HG03565 (cell line): ENCODE data around the gene TNS3.

Source experiments
- ATAC-seq: cut with Tn5 transposase; IDR thresholded peaks from one replicate; pipeline ENCODE4 v1.9.1; 2021; ENCODE audit warnings: mild to moderate bottlenecking, moderate library complexity; ENCODE audit not compliant: unreplicated experiment

TNS3 gene

DNA sequence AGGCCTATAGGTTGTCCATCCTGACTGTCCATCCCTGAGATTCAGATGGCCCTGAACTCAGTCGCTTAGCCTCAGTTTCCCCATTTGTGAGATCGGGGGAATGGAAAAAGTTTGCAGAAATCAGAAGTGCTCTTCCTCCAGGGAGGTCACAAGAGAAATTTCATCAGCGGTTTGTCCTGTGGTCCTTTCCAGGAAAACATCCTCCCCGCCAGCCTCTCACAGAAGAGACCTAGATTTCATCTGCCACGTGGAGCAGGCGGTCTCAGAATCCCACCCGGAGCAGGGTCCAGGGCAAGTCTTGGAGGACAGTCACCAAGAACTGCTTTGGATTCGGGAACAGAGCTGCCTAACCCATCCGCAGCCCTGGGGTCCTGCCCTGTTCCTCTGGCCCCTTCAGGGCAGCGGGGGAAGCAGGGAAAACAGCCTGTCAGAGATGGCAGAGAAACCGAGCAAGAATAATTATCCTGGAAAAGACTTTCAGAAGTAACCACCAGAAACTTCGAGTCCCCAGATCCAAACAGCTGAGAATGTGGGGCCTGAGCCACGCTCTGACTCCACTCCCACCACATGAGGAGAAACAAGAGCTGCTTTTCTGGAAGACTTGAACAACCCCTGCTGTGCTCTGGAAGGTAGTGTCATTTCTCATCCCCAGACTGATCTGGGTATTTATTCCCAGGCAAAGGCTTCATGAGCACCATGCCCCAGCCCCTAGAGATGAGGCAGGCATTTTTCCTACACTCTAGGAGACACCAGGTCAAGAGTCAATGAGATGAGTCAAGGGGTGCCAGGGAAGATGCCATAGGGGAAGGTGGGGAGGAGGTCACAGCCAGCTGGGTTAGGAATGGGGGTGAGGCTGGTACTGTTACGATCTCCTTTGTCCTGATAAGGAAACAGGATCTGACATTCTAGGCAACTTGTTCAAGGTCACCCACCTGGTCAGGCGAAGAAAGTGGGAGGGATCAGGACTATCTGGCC, 1.1 kb upstream of the TNS3 start:
- ATAC-seq: no peak

DNA sequence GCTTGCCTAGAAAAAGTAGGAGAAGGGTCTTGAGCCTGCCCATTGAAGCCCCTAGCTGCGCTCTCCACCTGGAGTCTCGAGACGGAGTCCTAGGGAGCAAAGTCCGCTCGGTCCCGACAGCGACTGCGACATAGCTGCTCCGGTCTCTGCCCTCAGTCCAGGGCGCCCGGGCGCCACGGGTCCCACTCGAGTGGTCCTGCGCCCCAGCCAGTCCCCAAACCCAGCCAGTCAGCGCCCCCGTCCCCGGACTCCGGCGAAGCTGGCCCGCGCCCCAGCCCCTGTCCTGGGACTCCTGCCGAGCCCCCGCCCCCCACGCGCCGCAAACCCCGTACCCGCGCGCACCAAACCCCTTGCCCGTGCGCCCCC, 490 bp downstream of the TNS3 start:
- ATAC-seq: no peak

DNA sequence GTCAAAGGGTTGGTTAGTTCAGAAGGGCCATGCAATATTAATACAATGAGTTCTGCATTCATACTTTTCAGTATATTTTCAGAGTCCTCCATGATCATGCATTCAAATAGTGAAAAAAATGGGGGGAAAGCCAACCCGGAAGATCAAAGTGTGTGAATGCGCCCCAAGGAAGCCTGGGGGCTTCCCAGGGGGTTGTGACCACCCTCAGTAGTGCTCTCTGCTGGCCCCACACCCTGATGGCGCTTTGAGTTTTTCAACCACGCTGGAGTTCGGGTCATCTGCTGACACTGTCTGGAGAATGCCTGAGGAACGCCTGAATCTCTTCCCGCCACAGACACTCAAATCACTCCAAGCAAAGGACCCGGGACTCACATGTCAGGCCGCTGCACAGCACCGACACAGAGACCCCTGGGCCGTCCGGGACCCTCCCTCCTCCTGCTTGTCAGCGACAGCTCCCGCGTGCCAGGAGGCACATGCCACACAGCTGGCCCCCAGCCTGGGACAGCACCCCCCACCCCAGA, 1.0 kb downstream of the TNS3 start:
- ATAC-seq: no peak

DNA sequence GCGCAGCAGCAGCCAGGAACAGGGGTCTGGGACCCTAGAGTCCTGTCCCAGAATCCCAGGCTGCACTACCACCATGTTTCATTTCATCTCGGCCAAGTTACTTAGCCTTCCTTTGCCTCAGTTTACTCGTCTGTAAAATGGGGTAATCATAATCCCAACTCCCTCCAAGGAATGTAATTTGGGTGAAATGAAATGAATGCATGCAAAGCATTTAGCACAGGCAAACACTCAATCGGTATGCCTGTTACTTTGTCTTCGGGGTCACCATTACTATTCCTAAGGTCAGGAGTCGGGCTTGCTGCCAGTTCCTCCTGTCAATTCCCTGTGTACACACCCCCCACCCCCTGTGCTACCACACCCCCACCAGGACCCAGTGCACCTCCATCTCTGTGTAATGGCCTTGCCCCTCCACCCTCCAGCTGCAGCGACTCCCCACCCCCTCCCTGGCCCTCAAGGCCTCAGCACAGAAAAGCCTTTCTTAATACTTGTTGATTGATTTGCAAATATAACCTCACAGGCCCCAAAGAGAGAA, 1.7 kb downstream of the TNS3 start:
- ATAC-seq: no peak

DNA sequence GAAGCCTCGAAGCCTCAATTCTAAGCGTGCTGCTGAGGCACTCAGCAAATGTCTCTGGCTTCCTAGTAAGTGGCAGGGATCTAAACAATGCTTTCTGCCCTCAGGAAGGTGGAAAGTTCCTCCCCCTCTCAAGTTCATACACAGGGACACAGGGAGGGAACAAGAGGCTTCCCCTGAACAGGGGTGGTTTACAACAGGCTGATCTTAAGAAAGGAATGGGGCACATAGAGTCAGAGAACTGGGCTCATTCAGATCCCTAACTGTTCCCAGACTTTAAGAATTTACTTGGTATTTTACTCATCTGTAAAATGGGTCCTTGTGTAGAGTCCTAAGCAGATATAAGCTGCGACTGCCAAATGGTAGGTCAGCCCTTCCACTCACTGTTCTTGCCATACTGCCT, 2.5 kb downstream of the TNS3 start:
- ATAC-seq: no peak

DNA sequence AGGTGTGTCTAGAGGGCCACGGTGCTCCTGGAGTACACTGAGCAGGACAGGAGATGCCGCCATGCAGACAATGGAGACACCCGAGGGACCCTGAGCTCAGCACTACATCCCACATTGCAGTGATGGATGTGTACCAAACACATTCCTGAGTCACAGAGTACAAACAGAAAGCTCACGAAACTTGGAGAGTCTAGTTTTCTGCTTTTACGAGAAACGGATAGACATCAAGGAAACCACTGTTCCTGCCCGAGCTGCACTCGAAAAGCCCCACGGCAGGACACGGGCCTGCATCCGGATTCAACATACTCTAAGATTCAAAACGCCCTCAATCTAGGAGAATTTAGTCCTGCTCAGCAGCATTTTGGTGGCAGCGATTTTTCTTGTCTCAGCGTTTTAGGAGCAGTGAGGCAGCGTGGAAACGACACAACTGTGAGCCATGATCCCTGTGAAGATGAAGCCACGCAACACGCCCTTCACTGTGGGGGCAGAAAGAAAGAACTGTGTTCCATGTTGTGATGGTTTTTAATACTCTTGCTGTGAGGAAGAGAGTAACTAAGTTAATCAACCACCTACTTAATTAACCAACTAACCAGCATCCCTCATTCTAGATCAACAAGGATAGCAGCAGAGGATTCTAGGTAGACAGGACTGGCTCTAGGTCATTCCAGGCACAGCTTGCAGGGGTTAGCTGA, 3.2 kb downstream of the TNS3 start:
- no peak for ATAC-seq

DNA sequence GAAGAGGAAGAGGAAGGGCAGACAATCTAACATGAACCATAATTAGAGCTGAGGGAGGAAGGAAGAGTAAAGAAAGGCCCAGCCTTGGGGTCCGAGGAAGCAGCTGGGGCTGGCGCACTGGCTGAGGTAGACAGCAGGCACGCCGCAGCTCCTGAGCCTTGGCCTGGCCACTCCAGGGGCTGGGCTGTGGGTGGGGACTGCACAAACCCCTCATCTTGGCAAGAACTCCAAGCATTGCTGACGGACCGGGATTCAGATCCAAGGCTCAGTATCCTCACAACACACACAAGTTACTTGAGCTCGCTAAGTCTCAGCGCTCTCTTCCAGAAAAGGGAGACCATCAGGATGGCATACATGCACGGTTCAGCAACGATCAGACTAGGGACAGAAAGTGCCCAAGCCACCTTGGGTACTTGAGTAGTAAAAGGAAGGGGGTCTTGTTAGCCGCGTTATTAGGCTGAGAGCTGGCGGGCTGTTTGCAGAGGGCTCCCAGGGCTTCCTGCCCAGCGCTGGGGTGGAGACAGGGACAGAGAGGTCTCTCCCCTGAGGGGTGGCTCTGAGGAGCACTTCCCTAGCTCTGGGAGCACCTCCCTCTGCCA, 4.5 kb downstream of the TNS3 start:
- no peak for ATAC-seq

DNA sequence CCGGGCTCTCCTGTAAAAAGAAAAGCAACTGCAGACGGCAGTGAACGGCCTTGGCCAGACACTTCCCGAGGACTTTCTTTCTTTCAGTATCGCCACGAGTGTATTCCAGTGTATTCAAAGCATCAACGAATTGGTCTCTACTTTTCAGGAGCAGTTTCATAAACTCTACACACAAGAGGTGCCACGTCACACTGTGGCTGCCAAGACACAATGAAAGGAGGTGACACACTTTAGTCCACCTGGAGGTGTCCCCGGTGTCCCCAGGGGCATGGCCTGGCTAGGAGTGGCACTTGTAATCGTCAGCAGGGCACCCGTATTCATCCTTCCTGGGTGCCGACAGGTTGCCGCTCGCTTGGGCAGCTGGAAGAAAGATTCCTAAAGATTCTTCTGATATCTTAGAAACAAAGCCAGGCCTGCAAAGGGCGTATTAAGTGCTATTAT, 5.0 kb downstream of the TNS3 start:
- no peak for ATAC-seq

DNA sequence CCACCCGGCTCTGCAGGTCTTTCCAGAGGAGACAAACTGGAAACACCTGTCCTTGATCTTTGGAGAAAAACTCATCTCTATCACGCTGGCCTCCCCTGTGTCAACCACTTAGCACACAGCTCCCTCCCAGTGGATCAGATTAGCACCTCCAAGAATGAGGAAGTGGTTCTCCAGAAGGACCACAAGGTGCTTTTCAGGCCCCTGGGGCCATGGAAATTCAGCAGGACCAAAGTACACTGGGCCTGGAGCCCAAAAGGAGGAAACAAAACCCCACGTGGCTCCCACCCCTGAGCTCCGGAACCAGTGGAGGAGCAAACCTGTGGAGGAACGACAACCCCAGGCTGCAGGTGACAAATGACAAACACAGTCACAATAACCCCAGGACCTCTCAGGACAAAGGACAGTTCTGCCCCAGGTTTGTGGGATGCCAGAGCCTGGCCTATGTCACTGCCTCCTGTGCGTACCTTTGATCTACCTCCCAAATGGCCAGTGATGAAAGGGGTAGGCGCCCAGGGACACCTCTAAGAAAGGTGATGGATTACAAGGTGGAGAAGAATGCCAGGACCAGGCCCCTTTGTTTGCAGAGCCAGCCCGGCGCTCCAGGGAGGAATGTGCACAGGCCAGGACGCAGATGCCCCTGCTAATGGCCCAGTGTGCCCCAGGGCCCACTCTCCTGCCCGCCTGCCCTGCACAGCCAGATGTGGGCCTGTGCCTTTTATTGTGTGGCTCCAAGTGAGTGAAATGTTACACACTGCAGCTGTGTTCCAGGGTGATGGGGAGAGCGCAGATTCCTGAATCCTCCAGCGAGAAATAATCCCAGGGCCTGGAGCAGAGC, 5.7 kb downstream of the TNS3 start:
- no peak for ATAC-seq

DNA sequence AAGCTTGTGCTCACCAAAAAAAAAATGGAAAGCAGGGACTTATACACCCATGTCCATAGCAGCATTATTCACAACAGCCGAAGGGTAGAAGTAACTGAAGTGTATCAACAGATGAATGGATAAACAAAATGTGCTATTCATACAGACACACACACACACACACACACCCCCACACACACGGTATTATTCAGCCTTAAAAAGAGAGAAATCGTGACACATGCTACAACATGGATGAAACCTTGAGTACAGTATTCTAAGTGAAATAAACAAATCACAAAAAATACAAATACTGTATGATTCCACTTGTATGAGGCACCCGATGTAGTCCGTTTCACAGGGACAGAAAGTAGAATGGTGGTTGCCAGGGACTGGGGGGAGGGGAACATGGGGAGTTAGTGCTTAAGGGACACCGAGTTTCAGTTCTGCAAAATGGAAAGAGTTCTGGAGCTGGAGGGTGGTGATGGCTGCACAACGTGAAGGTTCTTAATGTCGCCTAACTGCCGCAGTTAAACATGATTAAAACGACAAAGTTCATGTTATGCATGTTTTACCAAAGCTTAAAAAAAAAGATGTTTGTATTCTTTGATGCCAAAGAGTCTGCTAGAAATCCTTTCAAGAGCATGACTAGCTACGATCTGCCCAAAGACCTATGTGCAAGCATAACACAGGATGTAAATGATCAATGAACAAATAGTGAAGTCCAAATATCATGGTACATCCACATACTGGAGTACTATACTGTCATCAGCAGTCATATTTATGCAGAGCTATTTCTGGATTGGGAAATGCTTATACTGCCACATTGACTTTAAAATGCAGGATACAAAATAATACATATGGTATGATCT, 7.2 kb downstream of the TNS3 start:
- ATAC-seq: peak; percentile 77

DNA sequence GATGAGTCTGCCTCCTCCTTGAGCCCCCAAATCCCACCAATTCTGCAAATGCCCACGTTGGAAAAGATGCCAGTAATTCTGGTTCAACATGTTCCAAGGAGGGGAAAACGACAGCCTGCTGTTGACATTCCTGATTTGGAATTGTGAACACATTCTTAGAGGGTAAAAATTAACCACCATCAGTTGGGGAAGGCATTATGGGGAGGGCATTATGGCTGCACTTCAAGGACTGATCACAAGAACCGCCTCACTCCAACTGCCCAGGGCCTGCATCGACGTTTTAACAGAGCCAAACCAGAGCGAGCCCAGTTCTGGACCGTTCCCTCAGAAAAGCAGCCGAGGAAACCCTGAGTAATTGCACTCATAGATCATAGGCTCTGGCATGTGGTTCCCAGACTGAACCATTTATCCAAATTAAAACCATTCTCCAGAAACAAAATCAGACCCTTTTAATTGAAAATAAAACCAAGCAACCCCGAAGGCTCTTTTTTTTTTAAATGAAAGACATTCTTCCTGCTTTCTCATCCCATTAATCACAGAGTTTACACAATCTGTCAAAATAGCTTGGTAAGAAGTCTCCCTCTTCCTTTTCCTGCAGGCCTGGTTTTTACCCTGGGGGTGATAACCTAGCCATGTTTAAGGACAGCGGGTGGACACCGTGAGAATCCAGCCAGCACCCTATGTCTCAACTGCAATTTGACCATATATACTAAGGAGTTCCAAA, 8.0 kb downstream of the TNS3 start:
- no peak for ATAC-seq

DNA sequence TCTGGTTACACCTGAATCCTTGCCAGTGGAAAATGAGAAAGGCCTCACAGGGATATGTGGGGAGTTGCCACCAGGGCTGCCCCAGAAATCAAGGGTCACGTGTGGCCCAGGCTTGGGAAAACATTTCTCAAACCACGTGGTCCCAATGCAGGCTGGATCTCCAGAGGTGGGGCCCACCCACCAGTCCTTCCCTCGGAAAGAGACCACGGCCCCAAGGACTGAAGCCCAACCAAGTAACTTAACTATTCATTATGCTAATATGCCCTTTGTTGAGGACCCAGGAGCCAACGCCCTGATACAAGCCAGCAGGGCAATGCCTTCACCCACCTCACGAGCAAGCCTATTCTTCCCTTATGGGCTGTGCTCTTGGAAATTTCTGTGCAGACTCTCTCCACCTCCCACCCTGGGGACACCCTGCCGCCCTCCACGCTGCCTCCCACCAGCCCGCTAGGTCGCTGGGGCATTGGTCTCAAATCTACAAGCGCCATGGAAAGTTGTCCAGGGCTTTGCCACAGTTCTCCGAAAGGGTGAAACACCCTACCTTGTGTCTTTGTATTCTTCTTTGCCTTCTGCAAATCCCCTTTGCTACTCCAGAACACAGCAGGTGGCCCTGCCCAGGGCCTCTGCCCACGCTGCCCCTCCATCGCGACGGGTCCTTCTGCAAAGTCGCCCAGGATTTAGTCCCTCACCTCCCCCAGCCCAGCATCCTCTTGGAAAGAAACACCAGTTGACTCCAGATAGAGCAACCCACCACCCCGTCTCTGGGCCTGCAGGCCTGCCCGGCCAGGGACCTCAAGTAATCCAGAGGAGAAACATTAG, 8.8 kb downstream of the TNS3 start:
- ATAC-seq: no peak

DNA sequence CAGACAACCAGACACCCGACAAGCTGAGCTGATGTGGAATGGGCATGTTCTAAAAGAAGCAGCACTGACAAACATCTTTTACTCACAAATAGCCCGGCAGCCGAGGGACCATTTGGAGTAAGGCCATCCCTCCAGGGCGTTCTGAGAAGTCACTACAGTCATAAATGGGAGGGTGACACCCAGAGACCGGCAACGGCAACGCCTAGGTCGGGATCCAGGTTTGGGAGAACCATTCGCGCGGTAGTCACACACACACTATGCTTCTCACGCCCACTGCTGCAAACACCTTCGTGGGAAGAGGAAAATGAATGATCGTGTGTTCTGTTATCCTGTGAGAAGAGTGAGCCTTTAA, 9.8 kb downstream of the TNS3 start:
- no peak for ATAC-seq

DNA sequence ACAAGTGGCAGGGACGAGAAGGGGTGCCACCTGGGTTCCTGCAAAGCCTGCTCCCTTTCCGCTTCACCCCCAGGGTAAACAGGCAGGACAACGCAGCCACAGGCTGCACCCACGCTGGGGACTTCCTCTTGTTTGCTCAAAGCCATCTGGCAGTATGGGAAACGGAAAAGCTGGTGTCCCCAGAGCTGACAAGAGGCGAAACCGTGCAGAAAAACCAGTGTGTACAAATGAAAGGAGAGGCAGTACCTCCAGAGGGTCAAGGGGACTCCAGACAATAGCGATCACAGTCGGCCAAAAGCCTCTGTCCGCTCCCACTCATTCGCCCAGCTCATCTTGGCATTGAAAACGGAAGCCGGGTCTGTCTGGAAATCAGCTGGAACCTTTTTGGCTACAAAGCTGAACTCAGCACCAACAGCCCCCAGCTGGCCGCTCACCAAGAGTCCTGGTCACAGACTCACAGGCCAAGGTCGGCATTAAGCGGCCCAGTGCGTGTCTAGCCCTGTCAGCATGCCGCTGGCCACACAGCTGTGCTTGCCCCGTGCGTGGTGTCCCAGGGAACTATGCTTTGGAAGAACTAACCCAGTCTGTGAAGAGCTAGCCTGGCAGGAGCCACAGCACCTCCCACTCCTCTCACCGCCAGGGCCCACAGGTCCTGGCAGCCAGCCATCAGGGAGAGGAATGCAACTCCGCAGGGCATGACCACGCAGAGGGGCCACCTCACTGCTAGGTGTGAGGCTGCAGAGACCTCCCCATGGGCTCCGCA, 10.4 kb downstream of the TNS3 start:
- peak; percentile 38 for ATAC-seq

DNA sequence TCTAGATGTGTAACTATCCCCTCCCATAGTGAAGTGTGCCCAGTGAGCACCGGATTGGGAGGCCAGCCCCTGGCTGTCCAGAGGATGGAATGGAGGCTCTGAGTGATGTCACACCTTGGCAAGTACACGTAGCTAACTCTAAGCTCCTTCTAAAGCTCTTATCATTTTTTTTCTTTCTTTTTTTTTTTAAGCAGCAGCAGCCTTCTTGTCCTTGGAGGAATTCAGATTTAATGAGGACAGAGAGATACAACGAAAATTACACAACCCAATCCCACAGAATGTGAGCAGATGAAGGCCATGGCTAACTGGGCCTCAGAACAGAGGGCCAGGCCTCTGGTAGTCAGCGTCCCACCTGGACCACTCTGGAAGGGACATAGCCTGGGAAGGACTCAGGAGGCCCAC, 11.3 kb downstream of the TNS3 start:
- no peak for ATAC-seq

DNA sequence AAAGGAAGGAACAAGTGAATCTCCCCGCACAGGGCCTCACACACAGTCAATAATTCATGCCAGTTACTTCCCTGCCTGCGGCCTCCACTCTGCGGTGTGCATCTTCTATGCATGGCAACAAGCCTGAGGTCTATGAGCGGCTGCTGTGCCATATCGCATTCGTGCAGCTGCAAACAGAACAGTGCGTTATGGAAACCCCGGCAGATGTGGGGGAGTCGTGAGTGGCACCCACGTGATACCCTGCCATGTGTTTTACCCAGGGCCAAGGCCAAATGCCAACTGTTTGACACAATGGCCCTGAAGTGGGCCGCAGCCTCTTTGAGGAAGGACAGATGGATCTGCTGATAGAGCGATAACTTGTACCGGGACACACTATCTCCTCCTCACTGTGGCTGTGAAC, 13.4 kb downstream of the TNS3 start:
- no peak for ATAC-seq

DNA sequence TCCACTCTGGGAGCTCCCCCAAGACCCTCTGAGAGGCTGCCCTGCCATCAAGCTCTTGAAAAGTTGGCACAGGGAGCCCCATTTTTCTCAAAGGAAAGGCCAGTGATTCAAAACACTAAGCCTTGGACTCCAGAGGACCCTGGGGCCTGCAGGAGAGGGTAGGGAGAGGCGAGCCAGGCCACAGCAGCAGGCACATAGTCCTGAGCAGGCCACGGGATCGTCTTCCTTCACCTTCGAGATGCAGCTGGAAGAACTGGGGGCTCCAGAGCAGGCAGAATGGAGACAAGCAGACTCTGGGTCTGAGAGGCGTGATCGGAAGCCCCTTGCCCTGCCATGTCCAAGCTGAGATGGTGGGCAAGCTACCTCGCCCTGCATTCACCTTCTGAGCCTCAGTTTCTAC, 13.9 kb downstream of the TNS3 start:
- no peak for ATAC-seq
